Measurements from ENCODE around the gene RPS6KL1.

RPS6KL1 gene

DNA sequence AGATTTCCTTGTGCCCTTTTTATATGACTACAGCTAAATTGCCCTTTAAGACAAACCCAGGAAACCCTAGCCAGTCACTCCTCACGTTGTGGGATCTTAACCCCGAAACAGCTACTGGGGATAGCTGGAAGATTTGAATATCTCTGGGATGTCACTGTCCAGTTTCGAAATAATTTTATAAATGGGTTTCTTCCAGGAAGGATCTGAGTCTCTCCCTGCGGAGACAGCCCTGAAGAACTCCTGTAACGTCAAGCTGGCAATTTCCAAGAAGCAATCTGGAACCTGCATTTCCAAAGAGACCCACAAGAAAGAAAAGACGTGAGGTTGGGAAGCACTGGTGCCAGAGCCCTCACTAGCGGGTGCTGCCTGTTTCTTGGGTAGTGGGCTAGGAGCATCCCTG lies 68.0 kb downstream of the RPS6KL1 start (continued):
- TF ChIP-seq ZNF513 (tag by site-specific recombination; IDR thresholded peaks at IDR 0.05) = no peak
- no peak for TF ChIP-seq AEBP2 (tag by site-specific recombination; IDR thresholded peaks at IDR 0.05; ENCODE audit: borderline replicate concordance)
- TF ChIP-seq HOXD13 (CRISPR knock-in tag; IDR thresholded peaks at IDR 0.05; ENCODE audit: borderline replicate concordance) = no peak
- TF ChIP-seq ZNF426 (tag by site-specific recombination; IDR thresholded peaks at IDR 0.05) = no peak
- no peak for TF ChIP-seq ZNF335 (tag by site-specific recombination; conservative IDR thresholded peaks at IDR 0.05)
- no peak for TF ChIP-seq ZNF292 (tag by site-specific recombination; IDR thresholded peaks at IDR 0.05; ENCODE audit: borderline replicate concordance, low read depth)
- no peak for TF ChIP-seq ZNF37A (tag by site-specific recombination; IDR thresholded peaks at IDR 0.05)
- TF ChIP-seq ZNF621 (tag by site-specific recombination; IDR thresholded peaks at IDR 0.05) = no peak
- no peak for TF ChIP-seq MEIS1 (CRISPR knock-in tag; IDR thresholded peaks at IDR 0.05; ENCODE audit: borderline replicate concordance)
- no peak for TF ChIP-seq KLF17 (tag by site-specific recombination; IDR thresholded peaks at IDR 0.05)
- no peak for TF ChIP-seq ZNF341 (tag by site-specific recombination; IDR thresholded peaks at IDR 0.05; ENCODE audit: low read depth)
- no peak for TF ChIP-seq ZFHX2 (tag by site-specific recombination; conservative IDR thresholded peaks at IDR 0.05)
- TF ChIP-seq ZNF747 (tag by site-specific recombination; IDR thresholded peaks at IDR 0.05) = no peak
- no peak for TF ChIP-seq ZNF561 (tag by site-specific recombination; IDR thresholded peaks at IDR 0.05; ENCODE audit: borderline replicate concordance)
- TF ChIP-seq ZNF830 (tag by site-specific recombination; IDR thresholded peaks at IDR 0.05; ENCODE audit: low read depth) = no peak
